ENCODE data around the gene HS6ST3.

The HS6ST3 gene

DNA sequence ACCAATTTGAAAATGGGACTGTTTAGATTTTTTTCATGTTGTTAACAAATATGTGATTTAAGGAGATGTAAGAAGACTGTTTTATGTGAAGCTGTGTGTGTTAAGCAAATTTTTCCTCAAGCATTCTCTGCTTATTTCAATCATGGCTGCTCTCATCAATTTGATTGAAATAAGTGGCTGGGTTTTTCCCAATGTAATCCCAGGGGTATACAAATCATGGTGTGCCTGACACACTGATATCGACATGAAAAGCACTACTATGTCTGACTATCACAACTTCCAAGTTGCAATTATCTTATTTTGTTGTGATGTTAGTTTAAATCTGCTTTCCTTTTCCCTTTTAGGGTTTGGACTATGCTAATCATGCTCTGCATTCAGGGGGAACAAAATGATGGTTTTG, 283.7 kb downstream of the HS6ST3 start:
- Histone ChIP-seq H3F3A (ENCODE audit: control insufficient read depth, insufficient read depth) (no peaks in the 10 kb centered on the region), H3K4me3 (ENCODE audit: low read length) (no peak overlapping the region), H4K20me1 (ENCODE audit: control insufficient read depth, insufficient read depth, low read depth, low read length) (no peaks in the 10 kb centered on the region), H3K4me1 (ENCODE audit: control insufficient read depth, low read length) (no peaks in the 10 kb centered on the region), H3K9me3 (ENCODE audit: control insufficient read depth, insufficient read depth, low read length) (no peaks in the 10 kb centered on the region), H3K9me2 (replicated peaks; ENCODE audit: control insufficient read depth, low read length) (no peaks in the 10 kb centered on the region), H3K27me3 (ENCODE audit: control insufficient read depth, low read length) (no peaks in the 10 kb centered on the region), H3K27ac (ENCODE audit: low read depth, low read length) (no peak overlapping the region), H3K79me2 (ENCODE audit: control insufficient read depth, low read length) (no peaks in the 10 kb centered on the region), H3K4me2 (ENCODE audit: low read length) (no peak overlapping the region), H3K36me3 (ENCODE audit: control insufficient read depth, low read length) (no peaks in the 10 kb centered on the region)
- no peak for TF ChIP-seq EZH2phosphoT487 (IDR thresholded peaks at IDR 0.05; ENCODE audit: borderline replicate concordance, low read length)
- TF ChIP-seq, protein P1, sequence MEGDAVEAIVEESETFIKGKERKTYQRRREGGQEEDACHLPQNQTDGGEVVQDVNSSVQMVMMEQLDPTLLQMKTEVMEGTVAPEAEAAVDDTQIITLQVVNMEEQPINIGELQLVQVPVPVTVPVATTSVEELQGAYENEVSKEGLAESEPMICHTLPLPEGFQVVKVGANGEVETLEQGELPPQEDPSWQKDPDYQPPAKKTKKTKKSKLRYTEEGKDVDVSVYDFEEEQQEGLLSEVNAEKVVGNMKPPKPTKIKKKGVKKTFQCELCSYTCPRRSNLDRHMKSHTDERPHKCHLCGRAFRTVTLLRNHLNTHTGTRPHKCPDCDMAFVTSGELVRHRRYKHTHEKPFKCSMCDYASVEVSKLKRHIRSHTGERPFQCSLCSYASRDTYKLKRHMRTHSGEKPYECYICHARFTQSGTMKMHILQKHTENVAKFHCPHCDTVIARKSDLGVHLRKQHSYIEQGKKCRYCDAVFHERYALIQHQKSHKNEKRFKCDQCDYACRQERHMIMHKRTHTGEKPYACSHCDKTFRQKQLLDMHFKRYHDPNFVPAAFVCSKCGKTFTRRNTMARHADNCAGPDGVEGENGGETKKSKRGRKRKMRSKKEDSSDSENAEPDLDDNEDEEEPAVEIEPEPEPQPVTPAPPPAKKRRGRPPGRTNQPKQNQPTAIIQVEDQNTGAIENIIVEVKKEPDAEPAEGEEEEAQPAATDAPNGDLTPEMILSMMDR (IDR thresholded peaks at IDR 0.05; ENCODE audit: low read depth, low read length, poor library complexity, severe bottlenecking) = no peak

DNA sequence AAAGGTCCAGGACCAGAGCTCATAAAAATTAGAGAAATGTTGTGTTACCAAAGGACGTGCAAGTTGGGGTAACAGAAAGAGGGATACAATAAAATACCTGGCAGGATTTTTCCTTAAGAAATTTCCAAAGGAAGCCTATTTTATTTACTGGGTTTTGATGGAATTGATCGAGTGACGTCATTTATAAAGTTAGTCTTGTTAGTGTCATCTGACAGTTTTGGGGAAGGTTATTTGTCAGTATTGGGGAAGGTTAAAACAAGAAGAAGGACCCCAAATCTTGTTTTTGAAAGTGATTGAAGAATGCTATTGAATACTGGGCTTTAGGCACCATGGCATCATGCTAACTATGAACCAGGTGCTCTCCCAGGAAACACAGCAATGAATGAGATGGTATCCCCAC, 287.9 kb downstream of the HS6ST3 start:
- Histone ChIP-seq H4K20me1 (ENCODE audit: control insufficient read depth, insufficient read depth, low read depth, low read length) (no peaks in the 10 kb centered on the region), H3K4me3 (ENCODE audit: low read length) (no peak overlapping the region), H3K27me3 (ENCODE audit: control insufficient read depth, low read length) (no peaks in the 10 kb centered on the region), H3K9me3 (ENCODE audit: control insufficient read depth, insufficient read depth, low read length) (no peaks in the 10 kb centered on the region), H3K36me3 (ENCODE audit: control insufficient read depth, low read length) (no peaks in the 10 kb centered on the region), H3K4me2 (ENCODE audit: low read length) (no peak overlapping the region), H3K9me2 (replicated peaks; ENCODE audit: control insufficient read depth, low read length) (no peaks in the 10 kb centered on the region), H3K79me2 (ENCODE audit: control insufficient read depth, low read length) (no peaks in the 10 kb centered on the region), H3K27ac (ENCODE audit: low read depth, low read length) (no peak overlapping the region), H3F3A (ENCODE audit: control insufficient read depth, insufficient read depth) (no peaks in the 10 kb centered on the region), H3K4me1 (ENCODE audit: control insufficient read depth, low read length) (no peaks in the 10 kb centered on the region)
- TF ChIP-seq, protein P1 (IDR thresholded peaks at IDR 0.05; ENCODE audit: low read depth, low read length, poor library complexity, severe bottlenecking) = no peak
- TF ChIP-seq EZH2phosphoT487 (IDR thresholded peaks at IDR 0.05; ENCODE audit: borderline replicate concordance, low read length) = no peak

DNA sequence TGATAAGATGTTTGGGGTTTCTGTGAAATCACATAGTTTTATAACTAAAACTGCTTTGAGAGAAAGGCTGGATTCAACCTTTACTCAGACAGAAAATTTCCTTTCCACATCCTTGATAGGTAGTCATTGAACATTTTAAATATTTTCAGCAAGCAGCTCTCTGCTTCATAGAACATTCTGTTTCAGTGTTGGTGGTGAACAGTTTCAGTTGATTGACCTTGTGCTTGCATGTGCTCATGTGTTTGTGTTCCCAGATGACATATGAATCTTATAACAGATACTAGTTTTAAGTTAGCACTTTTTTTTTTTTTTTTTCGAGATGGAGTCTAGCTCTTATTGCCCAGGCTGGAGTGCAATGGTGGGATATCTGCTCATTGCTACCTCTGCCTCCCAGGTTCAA, 290.1 kb downstream of the HS6ST3 start:
- Histone ChIP-seq H3K79me2 (ENCODE audit: control insufficient read depth, low read length) (no peaks in the 10 kb centered on the region), H3K27me3 (ENCODE audit: control insufficient read depth, low read length) (no peaks in the 10 kb centered on the region)

More for the DNA sequence above, 290.1 kb downstream of the HS6ST3 start:
- TF ChIP-seq EZH2phosphoT487 (IDR thresholded peaks at IDR 0.05; ENCODE audit: borderline replicate concordance, low read length) = no peak
- TF ChIP-seq, protein P1 (IDR thresholded peaks at IDR 0.05; ENCODE audit: low read depth, low read length, poor library complexity, severe bottlenecking) = no peak
- Histone ChIP-seq H3K36me3 (ENCODE audit: control insufficient read depth, low read length) (no peaks in the 10 kb centered on the region), H3K4me3 (ENCODE audit: low read length) (no peak overlapping the region), H3K27ac (ENCODE audit: low read depth, low read length) (no peak overlapping the region), H3K9me3 (ENCODE audit: control insufficient read depth, insufficient read depth, low read length) (no peaks in the 10 kb centered on the region), H3K9me2 (replicated peaks; ENCODE audit: control insufficient read depth, low read length) (no peaks in the 10 kb centered on the region), H3K4me1 (ENCODE audit: control insufficient read depth, low read length) (no peaks in the 10 kb centered on the region), H3K4me2 (ENCODE audit: low read length) (no peak overlapping the region), H3F3A (ENCODE audit: control insufficient read depth, insufficient read depth) (no peaks in the 10 kb centered on the region), H4K20me1 (ENCODE audit: control insufficient read depth, insufficient read depth, low read depth, low read length) (no peaks in the 10 kb centered on the region)

Data from DOHH2 (cell line).